GM12891 (cell line): Measurements from ENCODE around the gene FBLN5.

Experiments used
- DNase-seq: peaks from one replicate; pipeline ENCODE4 v3.0.0; 2011; ENCODE audit warnings: low spot score; ENCODE audit not compliant: insufficient read length
- FAIRE-seq: peaks from 2 replicates; lab custom pipeline; 2011; peaks lifted over from hg19 to GRCh38; lab: Jason Lieb, UNC
- PAX5 ChIP-seq: IDR thresholded peaks from 2 replicates; pipeline ENCODE4 v1.6.1; 2011; ENCODE audit warnings: low read length, moderate library complexity, mild to moderate bottlenecking; ENCODE audit not compliant: insufficient read depth, severe bottlenecking
- POLR2A ChIP-seq: IDR thresholded peaks from 2 replicates; pipeline ENCODE4 v1.6.1; 2011; ENCODE audit warnings: low read depth, low read length, control low read depth
- POLR2AphosphoS5 ChIP-seq: IDR thresholded peaks from 2 replicates; pipeline ENCODE4 v1.6.1; 2011; ENCODE audit warnings: low read depth, low read length, control low read depth
- POU2F2 ChIP-seq: IDR thresholded peaks from 2 replicates; pipeline ENCODE4 v1.6.1; 2011; ENCODE audit warnings: low read depth, mild to moderate bottlenecking, control low read depth, low read length, moderate library complexity
- SPI1 ChIP-seq: IDR thresholded peaks from 2 replicates; pipeline ENCODE4 v1.6.1; 2011; ENCODE audit warnings: low read depth, low read length, control low read depth
- TAF1 ChIP-seq: IDR thresholded peaks from 2 replicates; pipeline ENCODE4 v1.6.1; 2011; ENCODE audit warnings: low read depth, low read length, control low read depth

Gene FBLN5

DNA sequence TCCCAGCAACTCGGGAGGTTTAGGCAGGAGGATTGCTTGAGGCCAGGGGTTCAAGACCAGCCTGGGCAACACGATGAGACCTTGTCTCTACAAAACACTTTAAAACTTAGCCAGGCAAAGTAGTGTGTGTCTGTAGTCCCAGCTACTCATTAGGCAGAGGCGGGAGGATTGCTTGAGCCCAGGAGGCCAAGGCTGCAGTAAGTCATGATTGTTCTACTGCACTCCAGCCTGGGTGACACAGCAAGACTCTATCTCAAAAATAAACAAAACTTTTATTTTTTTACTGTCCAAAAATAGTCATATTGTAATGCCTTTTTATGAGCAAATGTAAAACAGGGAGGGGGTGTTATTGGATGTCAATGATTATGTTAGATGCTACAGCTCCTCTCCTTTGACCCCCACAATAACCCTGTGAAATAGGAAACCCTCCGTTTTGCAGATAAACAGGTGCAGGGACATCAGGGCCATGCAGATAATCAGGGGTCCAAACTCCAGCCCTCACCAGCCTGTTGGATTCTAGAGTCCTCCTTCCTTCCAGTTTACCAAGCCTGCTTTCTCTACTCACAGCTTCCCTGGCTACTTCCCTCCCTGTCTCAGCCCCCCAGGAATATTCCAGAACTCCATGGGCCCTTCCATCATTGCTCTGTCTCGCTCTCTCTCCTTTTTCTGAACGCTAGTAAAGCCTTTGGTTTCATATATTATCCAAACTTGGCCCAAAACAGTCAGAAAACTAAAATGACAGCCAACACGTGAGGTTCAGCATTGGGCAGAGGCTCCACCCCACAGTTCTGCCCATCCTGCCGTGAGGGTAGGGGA, 5.9 kb upstream of the FBLN5 start:
- no peak for DNase-seq
- TF ChIP-seq SPI1 (no peak), POU2F2 (no peak), POLR2AphosphoS5 (no peak)
- no peak for FAIRE-seq

DNA sequence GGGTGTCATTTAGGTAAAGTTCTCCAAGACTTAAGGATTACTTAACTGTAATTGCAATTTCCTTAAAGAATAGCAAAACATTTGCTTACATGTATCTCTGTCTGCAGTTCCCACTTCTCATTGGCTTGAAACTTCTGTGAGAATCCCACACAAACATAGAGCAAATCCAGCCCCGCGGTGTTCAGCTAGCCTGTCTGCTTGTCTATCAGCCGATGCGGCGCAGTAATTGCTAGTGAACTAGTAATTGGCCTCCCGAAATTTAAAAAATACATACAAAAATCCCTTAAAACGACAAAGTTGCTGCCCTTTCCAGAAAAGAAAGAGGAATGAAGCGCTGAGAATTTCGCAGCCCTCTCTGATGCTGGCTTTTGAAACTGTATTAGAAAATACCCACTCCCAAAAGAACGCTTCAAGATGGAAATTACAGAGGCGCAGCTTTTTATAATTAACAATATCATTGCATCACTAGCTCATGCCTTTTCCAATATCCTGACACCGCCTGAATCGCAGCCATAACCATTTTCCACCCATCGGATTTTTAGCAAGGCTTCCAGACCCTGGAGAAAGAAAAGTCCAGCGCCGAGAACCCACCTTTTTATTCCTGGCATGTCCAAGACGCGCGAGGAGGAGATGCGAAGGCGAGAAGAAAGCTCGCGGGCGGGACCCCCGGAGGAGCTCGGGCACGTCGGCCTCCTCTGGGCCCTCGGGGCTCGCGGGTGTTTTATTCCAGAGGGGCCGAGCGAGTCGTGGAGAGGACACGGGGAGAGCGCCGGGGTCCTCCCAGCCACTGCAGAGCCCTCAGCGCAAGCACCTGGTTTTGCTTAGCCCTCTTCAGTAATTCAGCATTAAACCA, 646 bp downstream of the FBLN5 start:
- DNase-seq (no peak), FAIRE-seq (no peak)
- TF ChIP-seq SPI1 = no peak
- TF ChIP-seq PAX5 = no peak
- TF ChIP-seq POU2F2 = no peak
- TF ChIP-seq TAF1 = no peak
- TF ChIP-seq POLR2A = no peak
- TF ChIP-seq POLR2AphosphoS5 = no peak

- TF ChIP-seq TAF1 = no peak
- no peak for TF ChIP-seq POLR2AphosphoS5
- no peak for TF ChIP-seq SPI1
- TF ChIP-seq POU2F2 = no peak
- no peak for TF ChIP-seq PAX5
- no peak for TF ChIP-seq POLR2A
- DNase-seq (no peak), FAIRE-seq (no peak)
Observed at GRCh38 chr14:91945751-91946621, 1.5 kb downstream of the FBLN5 start.

GRCh38 chr14:91942946-91943345, 4.5 kb downstream of the FBLN5 start:
- DNase-seq = no peak
- no peak for TF ChIP-seq POLR2AphosphoS5
- TF ChIP-seq POU2F2 = no peak
- no peak for TF ChIP-seq TAF1
- no peak for TF ChIP-seq PAX5
- no peak for TF ChIP-seq POLR2A
- no peak for TF ChIP-seq SPI1
- no peak for FAIRE-seq

- FAIRE-seq (no peak), DNase-seq (no peak)
- no peak for TF ChIP-seq SPI1
- no peak for TF ChIP-seq POLR2AphosphoS5
- no peak for TF ChIP-seq PAX5
- no peak for TF ChIP-seq TAF1
- TF ChIP-seq POLR2A = no peak
- no peak for TF ChIP-seq POU2F2
Observed at GRCh38 chr14:91942128-91942527, 5.4 kb downstream of the FBLN5 start.

- no peak for DNase-seq
- no peak for TF ChIP-seq POLR2AphosphoS5
- TF ChIP-seq POLR2A = no peak
- FAIRE-seq = no peak
Observed at GRCh38 chr14:91940209-91940608, 7.3 kb downstream of the FBLN5 start.

GRCh38 chr14:91935586-91935985, 11.9 kb downstream of the FBLN5 start:
- DNase-seq = no peak
- FAIRE-seq = no peak

DNA sequence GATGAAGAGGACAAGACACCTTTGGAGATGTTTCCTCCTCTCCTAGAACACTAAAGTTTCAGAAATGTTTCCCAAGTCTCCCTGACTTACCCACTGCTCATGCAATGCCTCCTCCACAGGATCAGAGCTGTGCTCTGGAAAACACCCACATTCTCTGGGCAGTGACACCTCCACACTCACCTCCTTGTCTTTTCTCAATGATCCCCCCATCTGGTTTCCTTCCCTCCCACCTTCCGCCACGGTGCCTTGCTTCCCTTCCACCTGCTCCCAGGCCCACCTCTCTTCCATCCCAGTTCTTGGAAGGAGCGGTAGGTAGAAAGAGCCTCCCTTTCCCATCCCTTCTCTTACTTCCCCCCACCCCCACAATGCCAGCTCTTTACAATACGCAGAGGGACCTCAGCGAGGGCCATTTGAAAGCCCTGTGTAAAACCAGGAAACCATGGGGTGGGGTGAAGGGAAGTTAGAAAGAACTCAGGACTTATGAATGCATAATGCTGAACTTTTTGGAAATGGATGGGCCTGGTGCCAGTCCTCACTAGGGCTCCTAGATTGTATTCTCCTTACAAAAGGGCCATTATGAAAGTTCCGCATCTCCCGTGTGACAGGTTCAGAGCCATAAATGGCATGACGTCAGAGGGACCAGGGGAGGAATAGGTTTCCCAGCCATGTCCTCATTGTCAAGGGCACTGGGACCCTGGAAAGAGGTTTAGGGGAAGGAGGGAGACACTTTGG, 12.8 kb downstream of the FBLN5 start:
- no peak for DNase-seq
- FAIRE-seq = no peak
- TF ChIP-seq PAX5 (no peak), POLR2AphosphoS5 (no peak), SPI1 (no peak), POU2F2 (no peak), TAF1 (no peak), POLR2A (no peak)

More at GRCh38 chr14:91935586-91935985, 11.9 kb downstream of the FBLN5 start:
- TF ChIP-seq SPI1 (no peak), PAX5 (no peak), POLR2AphosphoS5 (no peak), POU2F2 (no peak), POLR2A (no peak), TAF1 (no peak)
